HG03280 (cell line): ENCODE results near the gene ZNF283.
"Not testable (repeated sequence)": the region's sequence is repeated elsewhere in the genome, so short reads cannot be mapped to it uniquely, and the experiment has no call there.

ENCODE experiments used
- ATAC-seq: cut with Tn5 transposase; IDR thresholded peaks from one replicate; pipeline ENCODE4 v1.9.1; 2021; ENCODE audit warnings: mild to moderate bottlenecking, moderate library complexity; ENCODE audit not compliant: unreplicated experiment

The ZNF283 gene

DNA sequence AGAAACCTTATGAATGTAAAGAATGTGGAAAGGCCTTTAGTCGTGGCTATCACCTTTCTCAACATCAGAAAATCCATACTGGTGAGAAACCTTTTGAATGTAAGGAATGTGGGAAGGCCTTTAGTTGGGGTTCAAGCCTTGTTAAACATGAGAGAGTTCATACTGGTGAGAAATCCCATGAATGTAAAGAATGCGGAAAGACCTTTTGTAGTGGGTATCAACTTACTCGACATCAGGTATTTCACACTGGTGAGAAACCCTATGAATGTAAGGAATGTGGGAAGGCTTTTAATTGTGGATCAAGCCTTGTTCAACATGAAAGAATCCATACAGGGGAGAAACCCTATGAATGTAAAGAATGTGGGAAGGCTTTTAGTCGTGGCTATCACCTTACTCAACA is 20.8 kb downstream of the ZNF283 start:
- ATAC-seq: no peak

DNA sequence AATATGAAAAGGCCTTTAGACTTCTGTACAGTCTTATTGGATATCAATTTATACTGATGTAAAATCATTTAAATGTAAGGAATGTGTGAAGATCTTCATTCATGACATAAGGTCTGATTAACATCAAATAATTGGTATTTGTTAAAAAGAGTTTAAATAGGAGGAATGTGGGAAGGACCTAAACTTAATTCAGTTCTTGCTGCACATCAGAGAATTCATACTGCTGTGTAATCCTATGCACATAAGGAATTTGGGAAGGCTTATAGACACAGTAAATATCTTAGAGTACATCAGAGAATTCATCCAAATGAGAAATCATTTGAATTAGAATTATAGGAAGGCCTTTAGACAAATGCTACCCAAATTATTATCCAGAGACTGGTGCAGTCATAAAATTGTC is 21.7 kb downstream of the ZNF283 start:
- no peak for ATAC-seq

DNA sequence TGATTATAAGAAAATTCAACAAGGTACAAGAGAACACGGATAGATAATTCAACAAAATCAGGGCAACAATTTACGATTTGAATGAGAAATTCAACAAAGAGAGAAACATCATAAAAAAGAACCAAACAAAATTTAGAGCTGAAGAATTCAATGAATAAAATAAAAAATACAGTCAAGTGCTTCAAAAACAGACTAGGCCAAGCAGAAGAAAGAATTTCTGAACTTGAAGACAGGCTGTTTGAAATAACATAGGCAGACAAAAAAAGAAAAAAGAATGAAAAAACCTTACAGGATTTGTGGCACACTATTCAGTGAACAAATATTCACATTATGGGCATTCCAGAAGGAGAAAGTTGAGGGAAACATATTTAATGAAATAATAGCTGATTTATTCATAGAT is 31.1 kb downstream of the ZNF283 start:
- ATAC-seq: no peak

- ATAC-seq: not testable (repeated sequence)
Measured at GRCh38 chr19:43866923-43867322, 39.8 kb downstream of the ZNF283 start.

DNA sequence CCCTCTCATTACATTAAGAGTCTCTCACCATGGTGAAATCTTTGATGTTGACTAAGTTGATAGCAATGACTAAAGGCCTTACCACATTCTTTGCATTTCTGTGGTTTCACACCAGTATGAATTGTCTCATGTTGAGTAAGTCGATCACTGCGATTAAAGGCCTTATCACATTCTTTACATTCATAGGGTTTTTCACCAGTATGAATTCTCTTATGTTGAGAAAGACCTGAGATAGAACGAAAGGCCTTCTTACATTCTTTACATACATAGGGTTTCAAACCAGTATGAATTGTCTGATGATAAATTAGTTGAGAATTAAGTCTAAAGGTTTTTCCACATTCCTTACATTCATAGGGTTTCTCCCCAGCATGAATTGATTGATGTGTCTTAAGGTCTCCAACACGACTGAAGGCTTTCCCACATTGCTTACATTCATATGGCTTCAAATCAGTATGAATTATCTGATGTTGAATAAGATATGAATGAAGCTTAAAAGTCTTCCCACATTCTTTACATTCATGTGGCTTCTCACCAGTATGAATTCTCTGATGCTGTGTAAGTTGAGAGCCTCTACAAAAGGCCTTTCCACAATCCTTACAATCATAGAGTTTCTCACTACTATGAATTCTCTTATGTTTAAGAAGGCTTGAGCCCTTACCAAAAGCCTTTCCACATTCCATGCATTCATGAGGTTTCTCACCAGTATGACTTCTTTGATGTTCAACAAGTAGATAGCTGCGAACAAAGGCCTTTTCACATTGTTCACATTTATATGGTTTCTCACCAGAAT is 45.6 kb downstream of the ZNF283 start:
- no peak for ATAC-seq

- ATAC-seq: no peak
Measured at GRCh38 chr19:43880483-43880882, 53.4 kb downstream of the ZNF283 start.

DNA sequence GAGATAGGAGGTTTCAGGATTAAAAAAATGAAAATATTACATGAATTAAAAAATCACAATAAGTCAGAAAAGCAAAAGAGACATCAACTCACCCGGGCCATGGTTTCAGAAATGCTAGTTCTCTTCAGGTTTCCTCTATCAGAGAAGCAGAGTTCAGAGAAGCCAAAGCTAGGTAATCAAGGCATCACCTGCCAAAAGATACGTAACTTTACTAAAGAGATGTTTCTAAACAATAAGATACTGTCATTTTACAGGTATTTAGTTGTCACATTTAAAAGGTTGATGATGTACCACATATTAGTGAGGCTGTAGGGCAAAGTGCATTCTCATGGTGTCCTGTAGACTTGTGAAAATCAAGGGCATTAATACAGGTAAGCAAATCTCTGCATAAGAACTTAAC is 56.7 kb downstream of the ZNF283 start, which contains the start of gene ZNF404:
Gene ZNF404, minus strand, starts transcription at position 101 of the 400 bp plus-strand sequence.
- no peak for ATAC-seq

GRCh38 chr19:43895727-43896308 is 68.7 kb downstream of the ZNF283 start:
- no peak for ATAC-seq
